GM23338 (cell line): Measurements from ENCODE around the gene NENF. TPM values are rescaled to one million over a fixed set of nuclear protein-coding genes. Genes with fewer than 3 reads are reported as not detected.

Source experiments
- ATAC-seq: fragments of 200-7000 bp; cut with Tn5 transposase; 3 replicates; pipeline ENCODE4 v1.9.1; 2020
- DNase-seq: peaks from one replicate; pipeline ENCODE4 v3.0.0-alpha.2; 2015; ENCODE audit warnings: low spot score
- H2AFZ ChIP-seq: fragments of 200-600 bp; sonication (generic); 2 replicates; pipeline ENCODE4 v1.8.0; 2016; ENCODE audit warnings: antibody characterized with exemption, mild to moderate bottlenecking, moderate library complexity
- H3F3A ChIP-seq: fragments of 200-600 bp; sonication (generic); replicated peaks from 2 replicates; pipeline ENCODE4 v1.8.0; 2017; ENCODE audit warnings: antibody characterized with exemption, mixed run types, low read depth
- H3K27ac ChIP-seq: fragments of 200-600 bp; sonication (generic); 2 replicates; pipeline ENCODE4 v1.6.1; 2016; ENCODE audit warnings: low read depth
- H3K27me3 ChIP-seq: fragments of 200-600 bp; sonication (generic); 2 replicates; pipeline ENCODE4 v1.8.0; 2016; ENCODE audit warnings: mild to moderate bottlenecking, mixed run types, moderate library complexity; ENCODE audit not compliant: insufficient read depth
- H3K36me3 ChIP-seq: fragments of 200-600 bp; sonication (generic); 2 replicates; pipeline ENCODE4 v1.8.0; 2016; ENCODE audit warnings: mild to moderate bottlenecking; ENCODE audit not compliant: insufficient read depth
- H3K4me1 ChIP-seq: fragments of 200-600 bp; sonication (generic); 2 replicates; pipeline ENCODE4 v1.8.0; 2016; ENCODE audit warnings: mild to moderate bottlenecking, moderate library complexity; ENCODE audit not compliant: insufficient read depth
- H3K4me2 ChIP-seq: fragments of 200-600 bp; sonication (generic); 2 replicates; pipeline ENCODE4 v1.7.1; 2017; ENCODE audit warnings: mixed run types
- H3K4me3 ChIP-seq: fragments of 200-600 bp; sonication (generic); 2 replicates; pipeline ENCODE4 v1.6.1; 2016; ENCODE audit warnings: mixed run types
- H3K79me2 ChIP-seq: fragments of 200-600 bp; sonication (generic); replicated peaks from 2 replicates; pipeline ENCODE4 v1.8.0; 2017; ENCODE audit warnings: mild to moderate bottlenecking; ENCODE audit not compliant: insufficient read depth
- H3K9me2 ChIP-seq: fragments of 200-600 bp; sonication (generic); 2 replicates; pipeline ENCODE4 v1.8.0; 2017; ENCODE audit not compliant: insufficient read depth
- H4K20me1 ChIP-seq: fragments of 200-600 bp; sonication (generic); replicated peaks from 2 replicates; pipeline ENCODE4 v1.8.0; 2017; ENCODE audit warnings: mild to moderate bottlenecking; ENCODE audit not compliant: insufficient read depth
- H3K27ac Mint-ChIP-seq: 2 replicates; pipeline ENCODE4 v1.8.0; 2020; ENCODE audit warnings: inconsistent platforms, mild to moderate bottlenecking, moderate library complexity, mixed read lengths
- H3K27me3 Mint-ChIP-seq: 3 replicates; pipeline ENCODE4 v1.8.0; 2022; ENCODE audit warnings: low read depth, mild to moderate bottlenecking, moderate library complexity, mixed read lengths, inconsistent platforms; ENCODE audit not compliant: insufficient read depth, poor library complexity
- H3K36me3 Mint-ChIP-seq: 3 replicates; pipeline ENCODE4 v1.8.0; 2021; ENCODE audit warnings: low read depth, mild to moderate bottlenecking, inconsistent platforms, moderate library complexity, mixed read lengths
- H3K4me1 Mint-ChIP-seq: 3 replicates; pipeline ENCODE4 v1.8.0; 2020; ENCODE audit warnings: mild to moderate bottlenecking, inconsistent platforms, mixed read lengths
- H3K4me3 Mint-ChIP-seq: 3 replicates; pipeline ENCODE4 v1.8.0; 2021; ENCODE audit warnings: moderate library complexity, mild to moderate bottlenecking, inconsistent platforms, mixed read lengths
- H3K9me3 Mint-ChIP-seq: 3 replicates; pipeline ENCODE4 v1.8.0; 2020; ENCODE audit warnings: moderate library complexity, mild to moderate bottlenecking, inconsistent platforms, mixed read lengths
- CREB1 ChIP-seq: fragments of 250-450 bp; sonication (Bioruptor Pico); IDR thresholded peaks from 2 replicates; pipeline ENCODE4 v1.5.0; 2020; ENCODE audit warnings: low read depth, mild to moderate bottlenecking, moderate library complexity
- ETS1 ChIP-seq: IDR thresholded peaks from 2 replicates; pipeline ENCODE4 v1.6.1; 2016; ENCODE audit warnings: antibody characterized with exemption
- EZH2phosphoT487 ChIP-seq: fragments of 200-600 bp; sonication (generic); IDR thresholded peaks from one replicate; pipeline ENCODE4 v1.8.1; 2018; ENCODE audit warnings: antibody characterized with exemption; ENCODE audit not compliant: unreplicated experiment
- JUNB ChIP-seq: IDR thresholded peaks from one replicate; pipeline ENCODE4 v1.6.1; 2016; ENCODE audit warnings: antibody characterized with exemption; ENCODE audit not compliant: unreplicated experiment
- NANOG ChIP-seq: IDR thresholded peaks from 2 replicates; pipeline ENCODE4 v1.6.1; 2016; ENCODE audit warnings: antibody characterized with exemption, borderline replicate concordance
- ZNF114 ChIP-seq: fragments of 250-450 bp; sonication (Bioruptor Pico); IDR thresholded peaks from 2 replicates; pipeline ENCODE4 v1.5.0; 2020; ENCODE audit warnings: mild to moderate bottlenecking, moderate library complexity
- ZNF331 ChIP-seq: fragments of 250-450 bp; sonication (Bioruptor Pico); IDR thresholded peaks from 2 replicates; pipeline ENCODE4 v1.5.0; 2020; ENCODE audit warnings: low read depth, mild to moderate bottlenecking, moderate library complexity
- ZNF462 ChIP-seq: fragments of 250-450 bp; sonication (Bioruptor Pico); IDR thresholded peaks from 2 replicates; pipeline ENCODE4 v1.5.0; 2020; ENCODE audit warnings: mild to moderate bottlenecking, moderate library complexity
- polyA plus RNA-seq: library from polyadenylated mRNA; unstranded; fragments of >200 nt; fragmentation: Nextera tagmentation; extraction: Ambion mirVana; gene quantifications from 2 replicates; pipeline ENCODE4 v1.2.1, GENCODE V29; 2016
- total RNA-seq: library from RNA; depleted of rRNA; stranded (reverse); fragments of >200 nt; shearing (Covaris generic); gene quantifications from 2 replicates; pipeline ENCODE4 v1.2.3, GENCODE V29; 2014

The NENF gene
- total and polyA plus RNA-seq, 2 experiments from 2014 or later = 27.6 to 60.7 TPM

- TF ChIP-seq ZNF462 (CRISPR knock-in tag) = no peak
- no peak for TF ChIP-seq JUNB
- no peak for TF ChIP-seq CREB1 (CRISPR knock-in tag)
Measured at GRCh38 chr1:212471286-212471685, 38.6 kb downstream of the NENF start (continued).

DNA sequence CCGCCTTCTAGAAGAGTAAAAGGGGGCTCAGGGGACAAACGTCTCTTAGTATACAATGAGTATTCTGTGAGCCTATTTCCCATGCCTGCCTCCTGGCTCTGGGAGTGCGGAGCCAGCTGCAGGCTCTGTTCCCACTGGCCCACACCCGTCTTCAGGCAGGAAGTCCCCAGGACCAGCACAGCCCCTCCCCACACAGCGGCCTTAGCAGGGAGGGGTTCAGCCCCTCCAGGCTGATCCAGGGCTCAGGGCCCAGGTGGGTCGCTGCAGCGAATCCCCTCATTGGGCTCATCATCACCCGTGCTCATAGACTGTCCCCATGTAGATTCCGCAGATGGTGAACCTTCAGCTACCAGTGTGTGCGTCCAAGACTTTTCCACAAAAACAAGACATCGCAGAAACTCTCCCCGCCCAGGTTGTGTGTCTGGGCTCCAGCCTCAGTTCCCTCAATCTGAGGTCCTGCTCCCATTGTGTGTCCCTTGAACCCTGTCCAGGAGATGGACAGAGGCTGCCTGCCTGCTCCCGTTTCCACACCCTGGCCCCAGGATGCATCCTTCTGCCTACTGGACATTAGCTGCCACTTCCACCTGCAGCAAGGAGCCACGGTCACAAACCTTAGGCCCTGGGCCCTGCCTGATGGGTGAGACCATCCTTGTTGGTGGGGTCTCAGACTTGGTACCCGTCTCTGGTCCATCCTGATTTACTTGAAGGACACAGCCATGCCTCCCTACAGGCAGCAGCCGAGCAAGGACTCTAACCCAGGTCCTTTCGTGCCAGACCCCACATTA is 39.4 kb downstream of the NENF start:
- H3F3A ChIP-seq = no peaks in the 10 kb centered on the region
- 0 out of 2 replicates have a peak, but pooled peaks cover 9% of the 10 kb centered on the region for H3K9me2 ChIP-seq
- H3K27ac ChIP-seq = no peak overlapping the region
- H3K4me1 ChIP-seq = no peaks in the 10 kb centered on the region
- H4K20me1 ChIP-seq = no peaks in the 10 kb centered on the region
- no peaks in the 10 kb centered on the region for H3K79me2 ChIP-seq
- H3K4me3 ChIP-seq = no peak overlapping the region
- Mint-ChIP-seq H3K9me3 (peaks cover 25% of the 10 kb centered on the region), H3K36me3 (peaks cover 8% of the 10 kb centered on the region; the same call in 2 of the 3 replicates), H3K27me3 (peaks cover 26% of the 10 kb centered on the region), H3K27ac (no peak overlapping the region), H3K4me1 (no peaks in the 10 kb centered on the region; the same call in 2 of the 3 replicates), H3K4me3 (no peak overlapping the region)
- DNase-seq = no peak
- H3K4me2 ChIP-seq = no peak overlapping the region
- H3K36me3 ChIP-seq = no peaks in the 10 kb centered on the region
- H2AFZ ChIP-seq = no peak overlapping the region
- TF ChIP-seq NANOG (no peak), ZNF114 (no peak), ETS1 (no peak), ZNF331 (CRISPR knock-in tag) (no peak), EZH2phosphoT487 (no peak), JUNB (no peak)
- no peaks in the 10 kb centered on the region for H3K27me3 ChIP-seq
- ATAC-seq = no peak
